ENCODE data around the gene STOML1.

STOML1 gene

GRCh38 chr15:73991726-73992593, at the start of gene STOML1:
Gene STOML1, minus strand, starts transcription at chr15:73992295. Its CDS starts 72 bp downstream, at chr15:73992223.
- DNase-seq = peak; percentile 95

GRCh38 chr15:74041311-74041756, 49.2 kb upstream of the STOML1 start:
- DNase-seq = no peak

GRCh38 chr15:74040109-74040850, 48.2 kb upstream of the STOML1 start:
- DNase-seq = peak; percentile 84

GRCh38 chr15:74039656-74040010, 47.5 kb upstream of the STOML1 start:
- DNase-seq = no peak

- no peak for DNase-seq
Measured at GRCh38 chr15:74038707-74039655, 46.9 kb upstream of the STOML1 start.

- DNase-seq = no peak
Measured at GRCh38 chr15:74037171-74038117, 45.3 kb upstream of the STOML1 start.

GRCh38 chr15:74036271-74037170, 44.4 kb upstream of the STOML1 start:
- peak; percentile 74 for DNase-seq

- DNase-seq = no peak
Measured at GRCh38 chr15:74035121-74036017, 43.3 kb upstream of the STOML1 start.

- DNase-seq = no peak
Measured at GRCh38 chr15:74034206-74034755, 42.2 kb upstream of the STOML1 start.

- DNase-seq = no peak
Measured at GRCh38 chr15:74032606-74033561, 40.8 kb upstream of the STOML1 start.

GRCh38 chr15:74032046-74032445, 40.0 kb upstream of the STOML1 start:
- no peak for DNase-seq

- no peak for DNase-seq
Measured at GRCh38 chr15:74028646-74029045, 36.6 kb upstream of the STOML1 start.

- DNase-seq = no peak
Measured at GRCh38 chr15:74027688-74028087, 35.6 kb upstream of the STOML1 start.

GRCh38 chr15:74025436-74025835, 33.3 kb upstream of the STOML1 start:
- no peak for DNase-seq

GRCh38 chr15:74024687-74025086, 32.6 kb upstream of the STOML1 start:
- no peak for DNase-seq

- DNase-seq = no peak
Measured at GRCh38 chr15:74022706-74023470, 30.8 kb upstream of the STOML1 start.

GRCh38 chr15:74019734-74020133, 27.6 kb upstream of the STOML1 start:
- DNase-seq = no peak

Measured in femur (tissue), 1 donor.